Measurements from ENCODE around the gene FAM156B.
"Not testable (repeated sequence)": the region's sequence is repeated elsewhere in the genome, so short reads cannot be mapped to it uniquely, and the experiment has no call there.

DNA sequence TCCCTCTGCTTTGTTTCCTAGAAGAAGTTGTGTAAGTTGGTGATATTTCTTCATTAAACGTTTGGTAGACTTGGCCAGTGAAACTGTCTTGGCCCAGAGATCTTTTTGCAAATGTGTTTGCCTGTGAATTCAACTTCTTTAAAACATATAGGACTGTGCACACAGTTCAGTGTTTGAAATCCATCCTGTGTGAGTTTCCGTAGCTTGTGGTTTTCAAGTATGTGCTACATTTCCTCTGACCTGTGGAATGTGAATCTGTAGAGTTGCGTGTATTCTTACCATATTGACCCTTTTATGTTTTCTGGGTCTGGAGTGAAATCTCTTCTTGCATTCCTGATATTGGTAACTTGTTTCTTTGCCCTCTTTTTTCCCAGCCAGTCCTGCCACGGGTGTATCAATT lies 8.9 kb downstream of the FAM156B start:
- TF ChIP-seq, protein P1, sequence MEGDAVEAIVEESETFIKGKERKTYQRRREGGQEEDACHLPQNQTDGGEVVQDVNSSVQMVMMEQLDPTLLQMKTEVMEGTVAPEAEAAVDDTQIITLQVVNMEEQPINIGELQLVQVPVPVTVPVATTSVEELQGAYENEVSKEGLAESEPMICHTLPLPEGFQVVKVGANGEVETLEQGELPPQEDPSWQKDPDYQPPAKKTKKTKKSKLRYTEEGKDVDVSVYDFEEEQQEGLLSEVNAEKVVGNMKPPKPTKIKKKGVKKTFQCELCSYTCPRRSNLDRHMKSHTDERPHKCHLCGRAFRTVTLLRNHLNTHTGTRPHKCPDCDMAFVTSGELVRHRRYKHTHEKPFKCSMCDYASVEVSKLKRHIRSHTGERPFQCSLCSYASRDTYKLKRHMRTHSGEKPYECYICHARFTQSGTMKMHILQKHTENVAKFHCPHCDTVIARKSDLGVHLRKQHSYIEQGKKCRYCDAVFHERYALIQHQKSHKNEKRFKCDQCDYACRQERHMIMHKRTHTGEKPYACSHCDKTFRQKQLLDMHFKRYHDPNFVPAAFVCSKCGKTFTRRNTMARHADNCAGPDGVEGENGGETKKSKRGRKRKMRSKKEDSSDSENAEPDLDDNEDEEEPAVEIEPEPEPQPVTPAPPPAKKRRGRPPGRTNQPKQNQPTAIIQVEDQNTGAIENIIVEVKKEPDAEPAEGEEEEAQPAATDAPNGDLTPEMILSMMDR (conservative IDR thresholded peaks at IDR 0.05; ENCODE audit: low read depth, low read length) = not testable (repeated sequence)
- TF ChIP-seq EZH2 (IDR thresholded peaks at IDR 0.05; ENCODE audit: low read length, unreplicated experiment); EZH2phosphoT487 (IDR thresholded peaks at IDR 0.05; ENCODE audit: borderline replicate concordance, low read length): not testable (repeated sequence)
